Measurements from ENCODE around the gene GCC2.
"Not testable (repeated sequence)": the region's sequence is repeated elsewhere in the genome, so short reads cannot be mapped to it uniquely, and the experiment has no call there.

Gene GCC2, protein sequence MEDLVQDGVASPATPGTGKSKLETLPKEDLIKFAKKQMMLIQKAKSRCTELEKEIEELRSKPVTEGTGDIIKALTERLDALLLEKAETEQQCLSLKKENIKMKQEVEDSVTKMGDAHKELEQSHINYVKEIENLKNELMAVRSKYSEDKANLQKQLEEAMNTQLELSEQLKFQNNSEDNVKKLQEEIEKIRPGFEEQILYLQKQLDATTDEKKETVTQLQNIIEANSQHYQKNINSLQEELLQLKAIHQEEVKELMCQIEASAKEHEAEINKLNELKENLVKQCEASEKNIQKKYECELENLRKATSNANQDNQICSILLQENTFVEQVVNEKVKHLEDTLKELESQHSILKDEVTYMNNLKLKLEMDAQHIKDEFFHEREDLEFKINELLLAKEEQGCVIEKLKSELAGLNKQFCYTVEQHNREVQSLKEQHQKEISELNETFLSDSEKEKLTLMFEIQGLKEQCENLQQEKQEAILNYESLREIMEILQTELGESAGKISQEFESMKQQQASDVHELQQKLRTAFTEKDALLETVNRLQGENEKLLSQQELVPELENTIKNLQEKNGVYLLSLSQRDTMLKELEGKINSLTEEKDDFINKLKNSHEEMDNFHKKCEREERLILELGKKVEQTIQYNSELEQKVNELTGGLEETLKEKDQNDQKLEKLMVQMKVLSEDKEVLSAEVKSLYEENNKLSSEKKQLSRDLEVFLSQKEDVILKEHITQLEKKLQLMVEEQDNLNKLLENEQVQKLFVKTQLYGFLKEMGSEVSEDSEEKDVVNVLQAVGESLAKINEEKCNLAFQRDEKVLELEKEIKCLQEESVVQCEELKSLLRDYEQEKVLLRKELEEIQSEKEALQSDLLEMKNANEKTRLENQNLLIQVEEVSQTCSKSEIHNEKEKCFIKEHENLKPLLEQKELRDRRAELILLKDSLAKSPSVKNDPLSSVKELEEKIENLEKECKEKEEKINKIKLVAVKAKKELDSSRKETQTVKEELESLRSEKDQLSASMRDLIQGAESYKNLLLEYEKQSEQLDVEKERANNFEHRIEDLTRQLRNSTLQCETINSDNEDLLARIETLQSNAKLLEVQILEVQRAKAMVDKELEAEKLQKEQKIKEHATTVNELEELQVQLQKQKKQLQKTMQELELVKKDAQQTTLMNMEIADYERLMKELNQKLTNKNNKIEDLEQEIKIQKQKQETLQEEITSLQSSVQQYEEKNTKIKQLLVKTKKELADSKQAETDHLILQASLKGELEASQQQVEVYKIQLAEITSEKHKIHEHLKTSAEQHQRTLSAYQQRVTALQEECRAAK (N-terminal part only)

DNA sequence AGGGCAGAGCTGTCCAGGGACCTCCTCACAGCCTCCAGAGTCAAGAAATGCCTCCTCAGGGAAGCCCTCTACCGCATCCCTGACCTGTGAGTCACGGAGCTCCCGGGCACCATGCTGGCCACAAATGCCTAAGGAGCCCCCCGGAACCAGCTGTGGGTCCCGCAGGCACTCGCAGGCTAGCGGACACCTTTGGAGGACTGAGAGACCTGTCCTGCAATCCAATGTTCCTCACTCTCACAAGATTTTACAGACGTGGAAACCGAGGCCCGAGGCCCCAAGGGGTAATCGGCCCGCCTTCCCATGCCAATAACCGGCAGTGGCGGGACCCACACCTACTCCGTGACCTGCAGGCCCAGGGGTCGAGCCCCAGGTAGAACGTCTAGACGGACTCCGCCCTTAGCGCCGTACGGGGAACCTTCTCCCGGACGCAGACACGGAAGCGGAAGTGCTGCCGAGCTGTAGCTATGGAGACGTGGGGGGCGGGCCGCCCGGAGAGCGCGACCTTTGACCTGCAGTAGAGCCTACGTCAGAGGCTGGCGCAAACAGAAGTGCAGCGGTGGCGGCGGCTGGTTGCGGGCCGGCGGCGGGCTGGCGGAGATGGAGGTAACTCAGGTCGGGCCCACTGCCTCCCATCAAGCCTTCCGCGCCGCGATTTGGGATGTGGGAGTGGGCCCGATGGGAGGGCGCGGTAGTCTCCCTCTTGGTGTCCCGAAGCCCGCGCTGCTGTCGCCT is at the start of gene GCC2:
TSS of gene GCC2 (plus strand) at position 529 of the 732 bp plus-strand sequence. CDS start at position 598, 69 bp downstream.
- peak; percentile 85 to 90 for DNase-seq

DNA sequence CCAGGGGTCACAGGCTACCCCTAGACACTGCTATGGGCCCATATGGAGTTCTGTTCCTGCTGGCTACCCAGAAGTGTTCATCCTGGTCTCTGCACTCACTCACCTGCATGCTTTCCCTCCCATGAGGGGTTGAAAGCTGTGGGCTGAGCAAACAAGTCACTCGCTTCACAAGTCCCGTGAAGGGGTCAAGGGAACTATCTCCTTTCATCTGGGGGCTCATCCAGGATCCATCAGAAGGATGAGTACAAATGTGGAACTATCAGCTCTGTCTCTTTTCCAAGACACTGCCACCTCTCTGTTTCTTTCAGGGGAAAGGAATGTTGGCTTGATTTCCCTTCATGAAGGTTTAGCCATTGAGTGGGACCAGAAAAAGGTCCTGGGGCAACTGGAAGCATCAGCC is 49.5 kb upstream of the GCC2 start:
- DNase-seq, result no peak

DNA sequence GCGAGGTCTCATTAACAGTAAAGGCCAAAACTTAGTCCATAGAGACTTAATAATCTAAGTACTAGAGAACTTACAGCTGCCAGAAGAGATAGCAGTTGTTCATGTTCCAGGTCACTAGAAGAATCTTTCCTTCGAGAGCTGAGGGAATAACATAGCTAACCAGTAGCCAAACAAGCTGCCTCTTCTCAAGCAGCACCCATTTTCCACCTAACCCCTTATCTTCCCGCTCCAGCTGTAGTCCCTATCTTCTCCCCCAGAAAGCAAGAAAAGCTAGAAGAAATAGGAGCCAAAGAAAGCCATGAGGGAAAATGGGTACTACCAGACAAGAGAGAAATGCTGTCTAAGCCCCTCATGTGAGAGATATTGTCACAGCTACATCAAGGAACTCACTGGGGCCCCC is 47.2 kb upstream of the GCC2 start:
- no peak for DNase-seq

DNA sequence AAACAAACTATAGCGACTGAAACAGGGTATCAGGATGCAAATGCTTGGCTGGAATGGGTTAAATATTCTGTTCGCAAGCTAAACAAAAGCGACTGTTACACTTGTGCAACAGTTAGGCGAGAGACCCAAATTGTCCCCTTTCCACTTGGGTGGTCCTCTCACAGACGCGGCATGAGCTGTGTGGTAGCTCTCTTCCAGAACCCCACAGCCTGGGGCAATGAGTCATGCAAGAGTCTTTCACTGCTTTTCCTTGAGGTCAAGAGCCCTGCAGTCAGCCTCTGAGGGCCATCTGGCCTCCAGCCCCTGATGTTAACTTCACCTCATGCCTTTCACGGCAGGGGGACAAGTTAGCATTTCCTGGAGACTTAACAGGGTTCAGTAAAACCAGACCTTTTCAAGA is 45.5 kb upstream of the GCC2 start:
- DNase-seq, result no peak

DNA sequence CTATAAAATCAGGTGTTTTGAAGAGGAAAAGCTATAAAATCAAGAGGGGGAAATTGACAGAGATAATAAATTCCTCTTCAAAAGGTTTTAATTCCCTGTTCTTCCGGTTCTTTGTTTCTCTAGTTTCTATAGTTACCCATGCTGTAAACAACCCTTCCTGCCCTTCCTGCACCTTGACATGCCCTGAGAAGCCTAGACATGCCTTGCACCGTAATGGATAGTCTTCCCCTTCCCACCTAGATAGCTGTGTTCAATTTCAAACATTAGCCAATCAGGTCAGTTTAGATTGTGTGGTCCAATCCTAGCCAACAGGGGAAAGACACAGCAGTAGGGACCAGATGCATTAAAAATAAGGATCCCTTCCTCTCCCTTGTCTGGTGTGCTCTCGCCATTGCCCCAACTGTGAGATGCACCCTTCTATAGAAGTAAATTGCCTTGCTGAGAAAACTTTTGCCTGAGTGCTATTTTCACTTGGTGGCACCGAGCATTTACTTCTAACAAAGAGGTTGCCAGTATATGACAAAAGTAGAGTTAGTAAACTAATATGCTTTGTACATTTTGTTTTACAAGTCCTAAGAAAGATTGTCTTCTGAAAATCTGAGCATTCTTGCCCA is 44.1 kb upstream of the GCC2 start:
- no peak for DNase-seq

DNA sequence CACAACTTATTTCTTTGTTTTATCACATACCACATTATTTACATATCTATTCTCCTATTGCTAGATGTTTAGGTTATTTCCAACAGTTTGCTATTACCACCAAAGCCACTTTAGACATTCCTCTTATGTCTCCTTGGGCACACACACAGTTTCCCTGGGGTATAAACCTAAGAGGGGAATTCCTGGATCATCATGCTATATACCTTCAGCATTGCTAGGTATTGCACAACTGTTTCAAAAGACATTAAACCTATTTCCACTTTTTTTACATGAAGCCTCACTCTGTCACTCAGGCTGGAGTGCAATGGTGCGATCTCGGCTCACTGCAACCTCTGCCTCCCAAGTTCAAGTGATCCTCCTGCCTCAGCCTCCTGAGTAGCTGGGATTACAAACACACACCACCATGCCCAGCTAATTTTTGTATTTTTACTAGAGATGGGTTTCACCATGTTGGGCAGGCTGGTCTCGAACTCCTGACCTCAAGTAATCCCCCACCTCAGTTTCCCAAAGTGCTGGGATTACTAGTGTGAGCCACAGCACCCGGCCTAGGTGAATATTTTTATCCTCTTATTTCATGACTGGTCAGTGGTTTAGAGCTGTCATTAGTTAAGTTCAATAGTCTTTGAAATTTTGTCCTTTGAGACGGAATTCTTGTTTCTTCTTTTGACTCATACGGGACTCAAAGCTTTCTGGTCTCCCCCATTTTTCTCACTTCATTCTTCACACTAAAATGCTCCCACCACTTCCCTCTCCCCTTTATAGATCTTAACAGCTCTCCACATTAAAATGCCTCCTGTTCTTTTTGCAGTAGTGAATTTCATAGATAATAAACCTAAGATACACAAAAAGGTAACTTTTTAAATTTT is 40.9 kb upstream of the GCC2 start:
- no peak for DNase-seq

DNA sequence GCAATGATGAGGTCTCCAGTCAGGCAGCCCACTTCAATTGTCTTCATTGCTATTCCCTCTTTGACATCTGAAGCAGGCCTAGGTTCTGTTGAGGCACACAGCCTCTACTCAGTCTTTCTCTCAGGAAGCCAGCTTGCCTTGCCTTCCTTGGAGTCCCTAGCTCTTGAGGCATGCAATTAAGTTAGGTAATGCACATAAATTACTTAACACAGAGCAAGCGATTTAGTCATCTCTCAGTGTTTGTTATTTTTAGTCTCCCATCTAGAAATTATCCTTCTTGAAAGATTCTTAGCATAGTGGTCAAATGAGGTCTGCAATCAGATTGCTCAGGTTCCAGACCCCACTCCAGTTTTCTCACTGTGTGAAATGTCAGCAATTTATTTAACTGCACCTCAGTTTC is 39.2 kb upstream of the GCC2 start:
- no peak for DNase-seq

DNA sequence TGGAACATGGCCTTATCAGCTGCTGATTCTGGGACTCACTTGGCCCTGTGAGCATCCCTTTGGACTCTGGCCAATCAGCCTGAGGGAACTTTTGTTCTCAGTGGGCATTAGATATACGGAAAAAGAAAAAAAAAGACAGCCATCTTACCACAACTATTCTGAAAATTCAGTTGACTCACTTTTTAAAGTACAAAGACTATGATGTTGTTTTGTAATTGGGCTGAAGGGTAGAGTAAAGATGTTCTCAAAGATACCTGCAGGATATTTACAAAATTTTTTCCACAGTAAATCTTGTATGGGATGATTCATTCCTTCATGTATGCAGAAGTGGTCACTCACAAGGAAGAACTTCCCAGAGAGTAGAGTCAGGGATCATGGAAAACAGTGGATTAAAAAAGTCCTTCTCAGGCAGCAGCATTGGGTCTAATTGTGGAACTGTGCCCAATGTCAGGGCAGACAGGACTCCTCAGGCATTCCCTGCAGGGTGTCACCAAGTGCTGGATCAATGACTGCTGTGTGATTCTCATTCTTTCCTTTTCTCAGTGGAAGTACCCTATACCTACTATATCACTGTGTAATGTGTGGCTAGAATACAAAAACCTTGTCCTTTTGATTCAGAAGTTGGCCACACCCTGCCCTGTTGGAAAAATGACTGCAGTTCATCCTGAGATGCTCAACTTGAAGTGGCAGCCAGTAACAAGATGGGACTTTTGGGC is 35.9 kb upstream of the GCC2 start:
- DNase-seq, result no peak

DNA sequence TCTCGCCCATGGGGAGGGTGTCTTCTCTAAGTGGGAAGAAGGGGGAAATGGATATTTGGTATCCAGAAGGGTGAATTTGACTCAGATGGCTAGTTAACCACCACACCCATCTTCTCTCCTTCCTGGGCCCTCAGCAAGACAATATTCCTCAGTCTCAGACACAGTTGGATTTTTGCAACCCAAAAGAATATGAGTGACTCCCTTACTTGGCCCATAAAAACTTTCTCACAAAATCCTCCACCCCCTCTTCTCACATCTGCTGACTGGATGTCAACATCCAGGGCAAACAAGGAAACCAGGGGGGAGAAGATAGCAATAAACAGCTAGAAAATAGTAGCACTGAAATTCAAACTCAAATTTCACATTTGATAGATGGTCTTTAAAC is 35.3 kb upstream of the GCC2 start:
- DNase-seq, result no peak

DNA sequence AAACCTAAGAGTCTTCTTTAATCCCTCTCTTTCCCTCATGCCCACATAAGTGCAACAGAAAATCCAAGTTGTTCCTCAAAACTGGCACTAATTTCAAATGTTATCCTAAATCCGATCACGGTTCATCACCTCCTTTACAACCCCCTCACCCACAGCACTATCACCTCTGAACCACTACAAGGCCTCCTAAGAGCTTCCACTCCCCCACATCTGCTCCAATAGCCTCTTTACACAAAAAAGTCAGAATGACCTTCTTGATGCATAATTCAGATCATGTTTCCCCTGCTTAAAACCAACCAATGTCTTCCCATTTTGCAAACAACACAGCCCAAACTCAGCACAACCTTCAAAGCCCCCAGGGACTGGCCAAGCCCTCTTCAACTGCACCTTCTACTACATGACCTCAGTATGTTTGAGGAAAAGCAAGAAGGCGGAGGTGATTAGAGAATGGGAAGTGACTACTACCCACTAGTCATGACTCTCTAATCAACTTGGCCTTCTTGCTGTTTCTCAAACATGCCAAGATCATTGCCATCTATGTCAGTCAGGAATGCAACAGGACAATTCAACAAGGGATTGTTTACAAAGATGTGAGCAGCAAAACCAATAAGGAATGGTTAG is 34.6 kb upstream of the GCC2 start:
- DNase-seq, result no peak

DNA sequence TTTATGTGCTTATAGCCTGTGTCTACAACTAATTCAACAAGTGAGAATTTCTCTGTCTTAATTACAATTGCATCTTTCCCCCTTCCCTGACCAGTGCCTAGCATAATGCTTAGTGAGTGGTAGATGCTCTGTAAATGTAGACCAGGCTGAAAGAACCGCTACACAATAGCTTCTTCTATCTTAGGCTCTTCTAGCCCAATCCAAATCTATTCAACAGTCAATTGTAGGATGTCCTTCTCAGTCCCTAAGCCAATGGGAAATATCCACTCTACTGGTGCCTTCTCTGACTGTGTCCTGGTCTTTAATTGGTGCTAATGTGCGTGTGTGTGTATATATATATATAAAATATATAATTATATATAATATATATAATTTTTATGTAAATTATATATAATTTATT is 34.1 kb upstream of the GCC2 start:
- DNase-seq, result no peak

DNA sequence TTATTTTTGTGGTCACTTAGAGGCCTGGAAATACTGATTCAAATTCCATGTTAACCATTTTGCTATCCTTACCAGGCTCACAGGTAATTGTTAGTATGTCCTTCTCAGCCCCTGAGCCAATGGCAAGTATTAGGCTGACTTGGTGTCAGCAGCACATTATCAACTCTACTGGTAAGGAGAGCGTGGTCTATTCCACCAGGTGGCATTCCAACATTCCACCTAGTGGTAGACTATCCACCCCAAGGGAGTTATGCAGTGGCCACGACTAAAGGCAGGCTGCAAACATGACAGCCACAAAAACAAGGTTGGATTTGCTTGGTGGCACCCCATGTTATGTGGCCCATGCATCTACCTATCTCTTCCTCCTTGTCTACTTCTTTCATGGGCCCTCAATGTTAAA is 31.8 kb upstream of the GCC2 start:
- DNase-seq, result no peak

DNA sequence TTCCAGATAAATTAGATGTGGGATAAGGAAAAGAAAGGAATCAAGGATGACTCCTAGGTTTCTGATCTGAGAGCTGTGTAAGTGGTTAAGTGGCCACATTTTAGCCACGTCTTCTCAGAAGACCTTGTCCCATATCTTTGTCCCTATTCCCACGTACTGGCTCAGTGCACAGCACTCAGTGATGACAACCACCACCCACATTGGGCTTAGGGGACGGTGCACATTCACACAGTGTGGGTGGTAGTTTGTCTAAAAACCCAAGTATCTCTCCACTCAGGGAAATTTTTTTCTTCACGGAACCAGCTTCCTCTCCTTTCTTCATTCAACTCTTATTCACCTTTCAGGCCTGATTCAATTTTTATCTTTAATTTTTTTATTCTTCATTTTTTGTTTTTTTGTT is 30.6 kb upstream of the GCC2 start:
- DNase-seq, result no peak

DNA sequence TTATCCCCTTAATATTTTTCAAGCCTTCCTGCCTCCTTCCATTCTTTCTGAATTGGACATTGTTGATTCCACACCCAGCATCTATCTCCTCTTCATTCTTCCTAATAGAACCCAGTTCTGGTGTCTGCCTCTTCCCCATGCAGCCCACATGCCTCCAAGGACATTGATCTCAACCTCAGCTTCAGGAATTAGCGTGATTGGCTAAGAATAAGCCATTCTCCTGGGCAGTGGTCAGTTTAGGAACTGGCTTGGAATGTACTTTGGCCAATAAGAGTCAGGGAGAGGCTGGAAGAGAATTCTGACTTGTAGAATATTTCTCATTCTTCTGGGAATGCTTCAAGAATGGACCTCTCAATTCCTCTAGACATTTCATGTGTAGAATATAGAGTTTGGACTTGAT is 25.9 kb upstream of the GCC2 start:
- DNase-seq, result no peak

DNA sequence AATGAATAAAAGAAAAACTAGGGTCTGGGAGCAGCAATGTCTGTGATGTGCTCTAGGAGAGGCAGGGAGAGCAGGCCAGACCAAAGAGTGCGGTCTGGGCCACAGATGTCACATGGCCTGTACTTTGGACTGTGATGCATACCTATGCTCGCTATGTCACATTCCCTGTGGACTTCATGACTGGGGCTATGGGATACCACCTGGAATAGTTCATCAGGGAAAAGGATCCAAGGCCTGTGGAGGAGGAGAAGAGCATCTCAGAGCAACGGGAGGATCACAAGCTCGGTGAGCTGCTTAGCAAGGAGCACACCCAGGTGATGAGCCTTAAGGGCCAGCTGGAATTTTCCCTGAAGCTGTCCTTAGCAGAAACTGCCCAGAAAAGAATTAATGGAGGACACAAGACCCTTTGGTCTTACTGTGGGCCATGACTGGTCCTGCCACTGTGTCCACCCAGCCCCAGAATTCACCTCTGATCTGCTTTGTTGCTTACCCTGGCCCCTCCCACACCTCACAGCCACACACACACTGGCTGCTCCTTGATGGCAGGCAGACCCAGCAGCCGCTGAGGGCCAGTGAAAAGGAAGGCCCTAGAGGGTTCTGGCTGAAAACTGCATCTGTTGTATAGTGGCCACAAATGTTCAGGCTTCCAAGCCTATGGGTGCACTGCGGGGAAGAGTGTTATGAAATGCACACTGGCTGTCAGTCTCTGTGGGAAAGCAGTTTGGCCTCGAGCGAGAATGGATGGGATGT is 25.3 kb upstream of the GCC2 start:
- no peak for DNase-seq

DNA sequence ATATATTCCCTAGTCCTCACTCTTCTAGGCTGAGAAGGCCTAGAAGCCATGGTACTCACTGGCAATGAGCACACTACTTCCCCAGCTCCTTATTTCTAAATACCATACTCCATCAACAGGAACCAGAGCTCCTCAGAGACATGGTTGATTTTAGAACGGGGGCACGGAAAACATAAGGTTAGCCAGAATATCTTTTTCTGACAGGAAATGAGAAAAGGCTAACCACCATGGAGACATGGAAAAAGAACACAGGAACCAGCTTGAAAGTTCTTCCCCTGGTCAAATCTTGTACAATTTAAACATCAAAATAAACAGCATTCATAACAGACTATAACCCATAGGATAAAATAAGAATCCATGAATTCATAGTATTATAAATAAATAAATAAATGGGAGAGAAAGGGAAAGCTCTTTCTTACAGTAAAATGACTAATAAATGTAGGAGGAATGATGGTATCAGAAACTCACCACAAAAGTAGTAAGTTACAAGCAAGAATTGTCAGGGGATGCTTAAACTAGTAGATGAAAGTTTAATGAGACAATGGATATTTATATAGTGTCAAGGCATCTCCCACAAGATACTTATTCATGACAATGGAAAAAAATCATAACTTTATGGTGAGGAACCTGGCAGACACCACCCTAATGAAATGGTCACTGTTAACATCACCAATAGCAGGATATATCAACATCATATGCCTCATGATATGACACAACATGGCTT is 20.6 kb upstream of the GCC2 start:
- no peak for DNase-seq

DNA sequence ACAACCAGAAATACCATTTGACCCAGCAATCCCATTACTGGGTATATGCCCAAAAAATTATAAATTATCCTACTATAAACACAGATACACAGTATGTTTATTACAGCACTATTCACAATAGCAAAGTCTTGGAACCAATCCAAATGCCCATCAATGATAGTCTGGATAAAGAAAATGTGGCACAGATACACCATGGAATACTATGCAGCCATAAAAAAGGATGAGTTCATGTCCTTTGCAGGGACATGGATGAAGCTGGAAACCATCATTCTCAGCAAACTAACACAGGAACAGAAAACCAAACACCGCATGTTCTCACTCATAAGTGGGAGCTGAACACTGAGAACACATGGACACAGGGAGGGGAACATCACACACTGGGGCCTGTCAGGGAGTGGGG is 13.4 kb upstream of the GCC2 start:
- DNase-seq, result not testable (repeated sequence)

DNA sequence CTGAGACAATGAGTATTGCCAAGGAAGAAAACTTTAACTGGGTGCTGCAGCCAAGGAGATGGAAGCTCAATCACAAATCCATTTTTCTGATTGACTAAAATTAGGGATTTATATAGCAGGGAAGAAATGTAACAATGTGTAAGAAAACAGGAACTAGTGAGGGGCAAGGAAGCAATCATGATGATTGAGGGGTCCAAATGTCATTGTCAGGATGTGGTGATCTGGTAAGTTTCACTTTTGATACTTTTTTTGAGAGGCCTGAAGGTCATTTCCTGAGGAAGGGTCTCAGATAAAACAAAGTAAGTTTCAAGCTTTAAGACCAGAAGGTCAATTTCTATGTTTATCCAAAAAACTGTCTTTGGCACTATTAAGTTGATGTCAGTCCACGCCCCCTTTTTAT is 12.0 kb upstream of the GCC2 start:
- DNase-seq, result peak in 1 of 2 donors; percentile 35

Data from bone marrow (tissue), 2 donors.